Measurements from ENCODE around the gene ADORA1.

- TF ChIP-seq CTCF (conservative IDR thresholded peaks at IDR 0.05) (no peak; the same call in 1 of the 2 replicates), ZFX (IDR thresholded peaks at IDR 0.05) (no peak)
Observed at GRCh38 chr1:203136409-203137042, 9.0 kb downstream of the ADORA1 start.
